ENCODE measurements around the gene CNTLN.

DNA sequence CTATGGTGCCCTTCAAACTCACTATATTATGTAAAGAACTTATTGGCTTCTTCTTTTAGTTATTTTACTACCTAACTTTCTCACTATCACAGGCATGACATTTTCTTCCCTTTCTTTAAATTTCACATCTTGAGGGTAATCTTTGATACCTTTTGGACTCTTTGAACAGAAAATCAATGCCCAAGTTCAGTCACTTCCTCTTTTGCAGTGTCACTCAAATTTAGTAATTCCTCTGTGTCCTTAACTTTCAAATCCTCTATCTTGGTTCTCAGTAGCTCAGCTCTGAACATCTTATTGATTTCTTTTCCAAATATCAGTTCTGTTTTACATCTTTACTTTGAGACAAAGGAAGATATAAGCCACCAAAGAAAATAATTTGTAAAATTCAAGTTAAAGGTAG is 25.5 kb downstream of the CNTLN start:
- no peak for TF ChIP-seq ZNF324 (CRISPR knock-in tag; IDR thresholded peaks at IDR 0.05)
- TF ChIP-seq, protein P1, sequence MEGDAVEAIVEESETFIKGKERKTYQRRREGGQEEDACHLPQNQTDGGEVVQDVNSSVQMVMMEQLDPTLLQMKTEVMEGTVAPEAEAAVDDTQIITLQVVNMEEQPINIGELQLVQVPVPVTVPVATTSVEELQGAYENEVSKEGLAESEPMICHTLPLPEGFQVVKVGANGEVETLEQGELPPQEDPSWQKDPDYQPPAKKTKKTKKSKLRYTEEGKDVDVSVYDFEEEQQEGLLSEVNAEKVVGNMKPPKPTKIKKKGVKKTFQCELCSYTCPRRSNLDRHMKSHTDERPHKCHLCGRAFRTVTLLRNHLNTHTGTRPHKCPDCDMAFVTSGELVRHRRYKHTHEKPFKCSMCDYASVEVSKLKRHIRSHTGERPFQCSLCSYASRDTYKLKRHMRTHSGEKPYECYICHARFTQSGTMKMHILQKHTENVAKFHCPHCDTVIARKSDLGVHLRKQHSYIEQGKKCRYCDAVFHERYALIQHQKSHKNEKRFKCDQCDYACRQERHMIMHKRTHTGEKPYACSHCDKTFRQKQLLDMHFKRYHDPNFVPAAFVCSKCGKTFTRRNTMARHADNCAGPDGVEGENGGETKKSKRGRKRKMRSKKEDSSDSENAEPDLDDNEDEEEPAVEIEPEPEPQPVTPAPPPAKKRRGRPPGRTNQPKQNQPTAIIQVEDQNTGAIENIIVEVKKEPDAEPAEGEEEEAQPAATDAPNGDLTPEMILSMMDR (IDR thresholded peaks at IDR 0.05 in 2 of 3, conservative IDR thresholded peaks at IDR 0.05 in 1 of 3; ENCODE audit: insufficient read depth in 2 of 3, low read depth in 1 of 3, low read length in 3 of 3) = no peak
- TF ChIP-seq ZNF584 (CRISPR knock-in tag; IDR thresholded peaks at IDR 0.05; ENCODE audit: low read depth) = no peak
